H1 (cell line): ENCODE results near the gene HSD11B1L. TPM values are rescaled to one million over a fixed set of nuclear protein-coding genes. Genes with fewer than 3 reads are reported as not detected.

Source experiments
- POLR2A ChIP-seq, 2 experiments: IDR thresholded peaks; 1 replicate in 1 of 2; 2 replicates in 1 of 2; pipeline ENCODE4 v1.6.1; 2011; ENCODE audit warnings: low read depth in 2 of 2, low read length in 2 of 2, mild to moderate bottlenecking in 2 of 2; ENCODE audit errors: control extremely low read depth in 1 of 2
- RBBP5 ChIP-seq: IDR thresholded peaks from 2 replicates; pipeline ENCODE4 v1.7.1; 2012; ENCODE audit warnings: low read depth, mild to moderate bottlenecking, inconsistent platforms, low read length, moderate library complexity, borderline replicate concordance
- polyA plus RNA-seq, 7 experiments: library from polyadenylated mRNA; depleted of rRNA in 3 of 7; stranded (reverse) in 5 of 7; unstranded in 2 of 7; fragments of >200 nt in 5 of 7; fragments of 200-250 nt in 2 of 7; gene quantifications; 1 replicate in 5 of 7; 2 replicates in 1 of 7; 4 replicates in 1 of 7; pipeline versions ENCODE4 v1.2.1 to v1.2.3, GENCODE V29; 2011 to 2013; ENCODE audit warnings: missing spikeins in 2 of 7, mixed read lengths in 2 of 7
- total RNA-seq: library from RNA; stranded (reverse); fragmentation: NEBNext Ultra II Directional; extraction: Animal tissue kit (Norgen Biotek cat#: 25700); gene quantifications from 2 replicates; pipeline ENCODE4 v1.2.1, GENCODE V29; 2021
- TF ChIP-seq, protein P1 (sequence below): IDR thresholded peaks from 2 replicates; pipeline ENCODE4 v1.6.1; 2012; ENCODE audit warnings: inconsistent platforms

HSD11B1L gene
- total and polyA plus RNA-seq, 2 of the 8 experiments (the other 6 are each of a cell fraction or from before 2014, with no cell fraction given) = 8.2 to 20.6 TPM

DNA sequence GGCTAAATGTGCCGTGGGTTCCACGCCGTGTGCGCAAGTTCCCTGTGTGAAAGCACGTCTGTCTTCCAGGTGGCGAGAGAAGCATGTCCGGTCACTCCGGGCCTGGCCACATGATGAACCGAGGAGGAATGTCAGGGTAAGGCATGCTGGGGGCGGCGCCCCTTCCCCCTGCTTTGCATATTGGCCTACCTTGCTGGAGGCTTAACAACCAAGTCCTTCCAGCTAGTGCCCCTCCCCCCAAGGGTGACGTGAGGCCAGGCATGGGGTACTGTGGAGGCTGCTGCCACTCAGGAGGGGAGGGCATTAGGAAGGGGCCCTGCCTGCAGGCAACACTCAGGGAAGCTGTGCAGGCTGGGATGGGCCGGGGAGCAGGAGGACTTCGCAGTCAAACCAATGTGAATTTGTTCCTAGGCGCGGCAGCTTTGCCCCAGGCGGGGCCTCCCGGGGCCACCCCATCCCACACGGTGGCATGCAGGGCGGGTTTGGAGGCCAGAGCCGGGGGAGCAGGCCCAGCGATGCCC, 13.0 kb upstream of the HSD11B1L start (continued):
- TF ChIP-seq POLR2A (IDR thresholded peaks at IDR 0.05; ENCODE audit: control extremely low read depth in 1 of 2, low read depth in 2 of 2, low read length in 2 of 2) (0 out of 3 replicates have a peak, but pooled peaks of 1 of the 2 experiments have one; percentile 40), RBBP5 (no peak; the same call in 1 of the 2 replicates)
- TF ChIP-seq, protein P1, sequence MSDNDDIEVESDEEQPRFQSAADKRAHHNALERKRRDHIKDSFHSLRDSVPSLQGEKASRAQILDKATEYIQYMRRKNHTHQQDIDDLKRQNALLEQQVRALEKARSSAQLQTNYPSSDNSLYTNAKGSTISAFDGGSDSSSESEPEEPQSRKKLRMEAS = peak; percentile 54
